ENCODE measurements around the gene RIT2.
"Not testable (repeated sequence)": the region's sequence is repeated elsewhere in the genome, so short reads cannot be mapped to it uniquely, and the experiment has no call there.

RIT2 gene

GRCh38 chr18:42807887-42808286 lies 307.6 kb downstream of the RIT2 start:
- H3K4me1 ChIP-seq (ENCODE audit: low read length): no peaks in the 10 kb centered on the region
- no peak for TF ChIP-seq EZH2phosphoT487 (IDR thresholded peaks at IDR 0.05; ENCODE audit: low read depth)
- TF ChIP-seq, protein P1, sequence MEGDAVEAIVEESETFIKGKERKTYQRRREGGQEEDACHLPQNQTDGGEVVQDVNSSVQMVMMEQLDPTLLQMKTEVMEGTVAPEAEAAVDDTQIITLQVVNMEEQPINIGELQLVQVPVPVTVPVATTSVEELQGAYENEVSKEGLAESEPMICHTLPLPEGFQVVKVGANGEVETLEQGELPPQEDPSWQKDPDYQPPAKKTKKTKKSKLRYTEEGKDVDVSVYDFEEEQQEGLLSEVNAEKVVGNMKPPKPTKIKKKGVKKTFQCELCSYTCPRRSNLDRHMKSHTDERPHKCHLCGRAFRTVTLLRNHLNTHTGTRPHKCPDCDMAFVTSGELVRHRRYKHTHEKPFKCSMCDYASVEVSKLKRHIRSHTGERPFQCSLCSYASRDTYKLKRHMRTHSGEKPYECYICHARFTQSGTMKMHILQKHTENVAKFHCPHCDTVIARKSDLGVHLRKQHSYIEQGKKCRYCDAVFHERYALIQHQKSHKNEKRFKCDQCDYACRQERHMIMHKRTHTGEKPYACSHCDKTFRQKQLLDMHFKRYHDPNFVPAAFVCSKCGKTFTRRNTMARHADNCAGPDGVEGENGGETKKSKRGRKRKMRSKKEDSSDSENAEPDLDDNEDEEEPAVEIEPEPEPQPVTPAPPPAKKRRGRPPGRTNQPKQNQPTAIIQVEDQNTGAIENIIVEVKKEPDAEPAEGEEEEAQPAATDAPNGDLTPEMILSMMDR (IDR thresholded peaks at IDR 0.05; ENCODE audit: low read depth, low read length): no peak
- no peak overlapping the region for H3K4me2 ChIP-seq (ENCODE audit: low read length)
- no peak overlapping the region for H3K27ac ChIP-seq (ENCODE audit: low read length)
- H3K9ac ChIP-seq (ENCODE audit: low read length): no peak overlapping the region
- no peak overlapping the region for H3K4me3 ChIP-seq (ENCODE audit: low read length)
- H3K9me3 ChIP-seq (ENCODE audit: insufficient read depth, low read length): no peaks in the 10 kb centered on the region
- H2AFZ ChIP-seq (ENCODE audit: low read depth, low read length): no peak overlapping the region
- no peaks in the 10 kb centered on the region for H4K20me1 ChIP-seq (ENCODE audit: insufficient read depth, low read length)
- H3K36me3 ChIP-seq (replicated peaks; ENCODE audit: low read depth, low read length): no peaks in the 10 kb centered on the region
- no peaks in the 10 kb centered on the region for H3K79me2 ChIP-seq (ENCODE audit: low read length)
- no peaks in the 10 kb centered on the region for H3K27me3 ChIP-seq (ENCODE audit: low read depth, low read length)

GRCh38 chr18:42801706-42802105 lies 313.8 kb downstream of the RIT2 start:
- H3K27me3 ChIP-seq (ENCODE audit: low read depth, low read length): no peaks in the 10 kb centered on the region
- H3K36me3 ChIP-seq (replicated peaks; ENCODE audit: low read depth, low read length): no peaks in the 10 kb centered on the region
- H3K9ac ChIP-seq (ENCODE audit: low read length): no peak overlapping the region
- H3K9me3 ChIP-seq (ENCODE audit: insufficient read depth, low read length): no peaks in the 10 kb centered on the region
- H3K79me2 ChIP-seq (ENCODE audit: low read length): no peaks in the 10 kb centered on the region
- no peak overlapping the region for H2AFZ ChIP-seq (ENCODE audit: low read depth, low read length)
- TF ChIP-seq EZH2phosphoT487 (IDR thresholded peaks at IDR 0.05; ENCODE audit: low read depth): no peak
- TF ChIP-seq, protein P1 (IDR thresholded peaks at IDR 0.05; ENCODE audit: low read depth, low read length): no peak
- H4K20me1 ChIP-seq (ENCODE audit: insufficient read depth, low read length): no peaks in the 10 kb centered on the region
- no peak overlapping the region for H3K27ac ChIP-seq (ENCODE audit: low read length)
- no peak overlapping the region for H3K4me3 ChIP-seq (ENCODE audit: low read length)
- H3K4me2 ChIP-seq (ENCODE audit: low read length): no peak overlapping the region
- H3K4me1 ChIP-seq (ENCODE audit: low read length): no peaks in the 10 kb centered on the region

GRCh38 chr18:42798606-42799170 lies 316.8 kb downstream of the RIT2 start:
- Histone ChIP-seq H3K4me3 (ENCODE audit: low read length) (no peak overlapping the region), H3K27ac (ENCODE audit: low read length) (no peak overlapping the region), H3K9me3 (ENCODE audit: insufficient read depth, low read length) (no peaks in the 10 kb centered on the region), H3K4me2 (ENCODE audit: low read length) (no peak overlapping the region), H2AFZ (ENCODE audit: low read depth, low read length) (no peak overlapping the region), H3K79me2 (ENCODE audit: low read length) (no peaks in the 10 kb centered on the region), H3K27me3 (ENCODE audit: low read depth, low read length) (no peaks in the 10 kb centered on the region), H3K9ac (ENCODE audit: low read length) (no peak overlapping the region), H4K20me1 (ENCODE audit: insufficient read depth, low read length) (no peaks in the 10 kb centered on the region), H3K36me3 (replicated peaks; ENCODE audit: low read depth, low read length) (no peaks in the 10 kb centered on the region), H3K4me1 (ENCODE audit: low read length) (no peaks in the 10 kb centered on the region)
- TF ChIP-seq EZH2phosphoT487 (IDR thresholded peaks at IDR 0.05; ENCODE audit: low read depth): no peak
- TF ChIP-seq, protein P1 (IDR thresholded peaks at IDR 0.05; ENCODE audit: low read depth, low read length): no peak

DNA sequence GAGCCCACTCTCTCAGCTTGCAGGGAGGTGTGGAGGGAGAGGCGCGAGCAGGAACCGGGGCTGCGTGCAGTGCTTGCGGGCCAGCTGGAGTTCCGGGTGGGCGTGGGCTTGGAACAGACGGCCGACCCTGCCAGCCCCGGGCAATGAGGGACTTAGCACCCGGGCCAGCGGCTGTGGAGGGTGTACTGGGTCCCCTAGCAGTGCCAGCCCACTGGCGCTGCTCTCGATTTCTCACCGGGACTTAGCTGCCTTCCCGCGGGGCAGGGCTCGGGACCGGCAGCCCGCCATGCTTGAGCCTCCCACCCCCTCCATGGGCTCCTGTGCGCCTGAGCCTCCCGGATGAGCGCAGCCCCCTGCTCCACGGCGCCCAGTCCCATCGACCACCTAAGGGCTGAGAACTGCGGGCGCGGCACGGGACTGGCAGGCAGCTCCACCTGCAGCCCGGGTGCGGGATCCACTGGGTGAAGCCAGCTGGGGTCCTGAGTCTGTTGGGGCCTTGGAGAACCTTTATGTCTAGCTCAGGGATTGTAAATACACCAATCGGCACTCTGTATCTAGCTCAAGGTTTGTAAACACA lies 320.2 kb downstream of the RIT2 start:
- H3K27ac ChIP-seq (ENCODE audit: low read length); H3K79me2 ChIP-seq (ENCODE audit: low read length); H3K27me3 ChIP-seq (ENCODE audit: low read depth, low read length): not testable (repeated sequence)

More for the DNA sequence above, 320.2 kb downstream of the RIT2 start:
- not testable (repeated sequence) for H2AFZ ChIP-seq (ENCODE audit: low read depth, low read length); H3K9me3 ChIP-seq (ENCODE audit: insufficient read depth, low read length); H4K20me1 ChIP-seq (ENCODE audit: insufficient read depth, low read length); H3K4me3 ChIP-seq (ENCODE audit: low read length); H3K4me1 ChIP-seq (ENCODE audit: low read length); H3K4me2 ChIP-seq (ENCODE audit: low read length); H3K9ac ChIP-seq (ENCODE audit: low read length); H3K36me3 ChIP-seq (replicated peaks; ENCODE audit: low read depth, low read length)

All from OCI-LY3 (cell line).